Measurements from ENCODE around the gene SEMA6A.

The SEMA6A gene

GRCh38 chr5:116442931-116443551 is 131.6 kb downstream of the SEMA6A start:
- no peak for DNase-seq (ENCODE audit: extremely low read depth, low read depth)
- TF ChIP-seq CTCF (IDR thresholded peaks at IDR 0.05; ENCODE audit: low read depth, low read length), result no peak

GRCh38 chr5:116442095-116442534 is 132.5 kb downstream of the SEMA6A start:
- TF ChIP-seq CTCF (IDR thresholded peaks at IDR 0.05; ENCODE audit: low read depth, low read length), result no peak
- DNase-seq (ENCODE audit: extremely low read depth, low read depth), result no peak

- DNase-seq (ENCODE audit: extremely low read depth, low read depth), result no peak
- no peak for TF ChIP-seq CTCF (IDR thresholded peaks at IDR 0.05; ENCODE audit: low read depth, low read length)
Observed at GRCh38 chr5:116441223-116441622, 133.4 kb downstream of the SEMA6A start.

GRCh38 chr5:116440457-116441001 is 134.1 kb downstream of the SEMA6A start:
- DNase-seq (ENCODE audit: extremely low read depth, low read depth), result no peak
- TF ChIP-seq CTCF (IDR thresholded peaks at IDR 0.05; ENCODE audit: low read depth, low read length), result no peak

GRCh38 chr5:116439905-116440304 is 134.7 kb downstream of the SEMA6A start:
- no peak for DNase-seq (ENCODE audit: extremely low read depth, low read depth)
- TF ChIP-seq CTCF (IDR thresholded peaks at IDR 0.05; ENCODE audit: low read depth, low read length), result no peak

- TF ChIP-seq CTCF (IDR thresholded peaks at IDR 0.05; ENCODE audit: low read depth, low read length), result no peak
- DNase-seq (ENCODE audit: extremely low read depth, low read depth), result no peak
Observed at GRCh38 chr5:116438979-116439554, 135.6 kb downstream of the SEMA6A start.

- DNase-seq (ENCODE audit: extremely low read depth, low read depth), result no peak
- TF ChIP-seq CTCF (IDR thresholded peaks at IDR 0.05; ENCODE audit: low read depth, low read length), result no peak
Observed at GRCh38 chr5:116437922-116438578, 136.6 kb downstream of the SEMA6A start.
